Right lobe of liver (tissue), 4 donors: ENCODE results near the gene BMPER.

Experiments used
- CTCF ChIP-seq, 4 donors: fragments of 200-600 bp in 3 of 4; fragments of 450-650 bp in 1 of 4; IDR thresholded peaks; one replicate each; pipeline versions ENCODE4 v1.5.1 to v1.8.0; 2016 to 2022; ENCODE audit warnings: antibody characterized with exemption in 4 of 4, mild to moderate bottlenecking in 2 of 4
- POLR2A ChIP-seq: fragments of 450-650 bp; IDR thresholded peaks from one replicate; pipeline ENCODE4 v1.6.1; 2017; ENCODE audit warnings: antibody characterized with exemption, mild to moderate bottlenecking
- donor health status: DM: no; HTN: no; CAD: no.
- donor health status: DM: no; HTN: no; CAD: no.
- donor health status: DM: no; HTN: yes; CAD: no.

- TF ChIP-seq CTCF (IDR thresholded peaks at IDR 0.05) = no peak
- TF ChIP-seq POLR2A = no peak
Measured at GRCh38 chr7:34137176-34137575, 231.8 kb downstream of the BMPER start.
